Effector memory CD4-positive, alpha-beta T cell (primary cell): ENCODE data around the gene STXBP3.

ENCODE experiments used
- DNase-seq, 3 donors: peaks; one replicate each; pipeline ENCODE4 v3.0.0-alpha.2; 2020
- H3K27ac ChIP-seq: 2 replicates; pipeline ENCODE4 v1.7.0; 2013; ENCODE audit warnings: mild to moderate bottlenecking, low read length, moderate library complexity; ENCODE audit not compliant: insufficient read depth, poor library complexity, severe bottlenecking
- H3K27me3 ChIP-seq: replicated peaks from 2 replicates; pipeline ENCODE4 v1.7.0; 2013; ENCODE audit warnings: mild to moderate bottlenecking, low read length; ENCODE audit not compliant: insufficient read depth, control insufficient read depth, poor library complexity, severe bottlenecking
- H3K36me3 ChIP-seq: 2 replicates; pipeline ENCODE4 v1.7.0; 2013; ENCODE audit warnings: mild to moderate bottlenecking, low read length, moderate library complexity; ENCODE audit not compliant: control insufficient read depth, insufficient read depth
- H3K4me1 ChIP-seq: 2 replicates; pipeline ENCODE4 v1.7.0; 2013; ENCODE audit warnings: low read length, mild to moderate bottlenecking; ENCODE audit not compliant: control insufficient read depth, insufficient read depth, poor library complexity, severe bottlenecking
- H3K4me3 ChIP-seq: 2 replicates; pipeline ENCODE4 v1.7.0; 2013; ENCODE audit warnings: low read length, low read depth, mild to moderate bottlenecking; ENCODE audit not compliant: insufficient read depth, poor library complexity, severe bottlenecking
- H3K9me3 ChIP-seq: 2 replicates; pipeline ENCODE4 v1.7.0; 2013; ENCODE audit warnings: mild to moderate bottlenecking, low read length, moderate library complexity; ENCODE audit not compliant: control insufficient read depth

STXBP3 gene

DNA sequence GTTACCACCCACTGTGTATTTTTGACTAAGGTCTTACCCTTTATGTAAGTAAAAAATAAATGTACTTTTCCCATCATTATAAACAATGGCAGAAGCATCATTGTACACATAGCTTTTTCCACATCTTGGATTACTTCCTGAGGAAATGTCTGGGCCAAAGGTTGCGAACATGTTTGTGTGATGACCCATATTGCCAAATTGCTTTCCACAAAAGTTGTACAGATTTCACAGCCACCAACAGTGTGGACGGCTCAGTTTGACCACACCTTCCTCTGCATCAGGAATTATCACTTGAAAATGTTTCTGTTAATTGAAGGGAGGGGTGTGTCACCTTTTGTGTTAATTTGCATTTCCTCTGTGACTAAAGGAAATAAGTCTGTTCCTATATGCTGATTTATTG lies 84.8 kb downstream of the STXBP3 start:
- Histone ChIP-seq H3K36me3 (no peaks in the 10 kb centered on the region), H3K4me3 (no peak overlapping the region), H3K27ac (no peak overlapping the region), H3K27me3 (no peaks in the 10 kb centered on the region), H3K9me3 (no peaks in the 10 kb centered on the region), H3K4me1 (no peaks in the 10 kb centered on the region)
- DNase-seq = no peak

DNA sequence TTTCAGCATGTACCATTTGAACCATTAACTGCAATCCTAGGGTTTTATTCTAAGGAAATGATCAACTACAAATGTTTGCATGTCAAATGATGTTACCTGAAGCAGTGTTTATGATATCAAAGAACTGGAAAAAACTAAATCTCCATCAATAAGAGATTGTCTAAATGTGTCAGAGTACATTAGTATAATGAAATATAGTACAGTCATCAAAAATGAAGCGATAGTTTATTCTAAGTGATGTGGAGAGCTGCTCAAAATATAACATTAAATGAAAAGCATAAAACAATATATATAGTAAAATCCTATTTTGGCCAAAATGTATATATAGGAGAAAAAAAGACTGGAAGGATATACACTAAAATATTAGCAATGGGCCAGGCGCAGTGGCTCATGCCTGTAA lies 86.5 kb downstream of the STXBP3 start:
- no peaks in the 10 kb centered on the region for H3K4me1 ChIP-seq
- H3K4me3 ChIP-seq = no peak overlapping the region
- H3K27me3 ChIP-seq = no peaks in the 10 kb centered on the region
- DNase-seq = no peak
- H3K36me3 ChIP-seq = no peaks in the 10 kb centered on the region
- no peak overlapping the region for H3K27ac ChIP-seq
- H3K9me3 ChIP-seq = no peaks in the 10 kb centered on the region

DNA sequence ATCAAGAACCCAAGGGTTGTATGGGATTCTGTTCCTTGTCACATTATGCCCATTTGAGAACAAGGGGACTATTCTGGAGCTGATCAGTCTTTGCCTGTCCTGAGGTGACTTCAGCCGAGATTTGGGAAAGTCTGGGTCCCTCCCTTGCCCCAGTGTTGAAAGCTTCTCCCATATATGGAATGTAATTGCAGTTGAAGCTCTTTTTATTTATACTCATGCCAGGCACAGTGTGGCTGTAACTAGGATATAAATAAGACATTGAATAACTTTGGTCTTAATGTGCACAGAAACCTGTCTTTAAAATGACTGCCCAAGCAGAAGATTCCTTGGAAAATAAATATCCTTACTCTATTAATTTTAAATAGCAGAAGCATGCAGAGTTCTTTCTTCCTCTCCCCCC lies 95.2 kb downstream of the STXBP3 start:
- Histone ChIP-seq H3K4me3 (no peak overlapping the region), H3K36me3 (no peaks in the 10 kb centered on the region), H3K9me3 (no peaks in the 10 kb centered on the region), H3K27ac (no peak overlapping the region), H3K27me3 (no peaks in the 10 kb centered on the region), H3K4me1 (no peaks in the 10 kb centered on the region)
- no peak for DNase-seq

DNA sequence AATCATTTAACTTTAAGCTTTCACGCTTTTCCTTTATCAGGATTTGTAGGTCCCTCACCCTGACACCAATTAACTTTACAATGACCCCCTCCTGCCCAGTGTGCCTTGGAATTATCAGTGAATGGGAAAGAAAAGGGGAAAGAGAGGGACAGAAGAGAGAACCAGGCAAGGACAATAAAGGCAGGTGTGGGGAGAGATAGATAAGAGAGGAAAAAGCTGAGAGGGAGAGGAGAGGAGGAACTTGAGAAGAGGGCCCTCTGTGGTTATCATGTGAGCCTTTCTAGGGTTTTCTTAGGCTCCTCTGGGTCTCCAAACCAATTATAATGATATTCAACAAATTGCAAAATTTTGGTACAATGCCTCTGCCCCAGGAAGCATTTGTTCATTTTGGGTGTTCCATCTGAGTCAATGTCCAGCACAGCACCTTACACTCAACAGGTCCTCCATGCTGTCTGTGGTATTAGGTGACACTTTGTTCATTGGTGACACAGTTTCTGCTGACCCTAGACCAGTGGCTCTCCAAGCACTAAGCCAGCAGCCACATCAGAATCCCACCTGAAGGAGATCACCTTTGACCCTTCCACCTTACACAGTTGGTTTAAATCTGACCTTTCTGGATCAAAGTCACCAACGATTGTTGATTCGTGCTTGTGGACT lies 96.2 kb downstream of the STXBP3 start:
- no peaks in the 10 kb centered on the region for H3K27me3 ChIP-seq
- H3K9me3 ChIP-seq = no peaks in the 10 kb centered on the region
- no peak overlapping the region for H3K4me3 ChIP-seq
- no peak overlapping the region for H3K27ac ChIP-seq
- no peak for DNase-seq
- no peaks in the 10 kb centered on the region for H3K4me1 ChIP-seq
- no peaks in the 10 kb centered on the region for H3K36me3 ChIP-seq

DNA sequence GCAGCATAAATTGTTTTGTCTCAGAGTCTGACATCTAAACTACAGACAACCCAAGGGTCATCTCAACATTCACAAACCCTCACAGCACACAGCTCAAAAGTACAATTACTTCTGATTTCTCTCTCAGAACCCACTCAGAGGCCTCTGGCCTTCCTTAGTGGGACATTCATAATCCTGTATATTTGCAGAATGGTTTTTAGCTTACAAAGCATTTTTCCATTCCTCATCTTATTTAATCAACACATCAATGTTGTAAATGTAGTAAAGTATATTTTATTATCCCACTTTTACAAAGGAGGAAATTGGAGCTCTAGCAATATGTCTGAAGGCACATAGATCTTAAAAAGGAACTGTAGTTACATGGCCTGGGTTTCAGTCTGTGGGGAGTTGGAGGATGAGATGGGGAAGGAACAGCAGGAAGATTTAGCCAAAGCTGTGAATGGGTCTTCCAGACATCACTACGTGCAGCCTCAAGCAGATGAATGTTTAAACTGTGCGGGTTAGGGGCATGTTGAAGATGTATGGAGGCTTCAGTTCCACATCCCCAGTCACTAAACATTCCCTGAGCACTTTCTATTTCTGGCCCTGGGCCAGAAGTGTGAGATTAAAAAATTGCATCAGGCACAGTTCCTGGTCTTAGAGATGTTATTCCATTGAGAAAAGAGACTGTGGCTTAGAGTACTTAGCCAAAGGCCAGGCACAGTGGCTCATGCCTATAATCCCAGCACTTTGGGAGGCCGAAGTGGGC lies 97.1 kb downstream of the STXBP3 start:
- H3K27ac ChIP-seq = no peak overlapping the region
- H3K36me3 ChIP-seq = no peaks in the 10 kb centered on the region
- no peak for DNase-seq
- H3K9me3 ChIP-seq = no peaks in the 10 kb centered on the region
- no peaks in the 10 kb centered on the region for H3K27me3 ChIP-seq
- H3K4me3 ChIP-seq = no peak overlapping the region
- no peaks in the 10 kb centered on the region for H3K4me1 ChIP-seq

DNA sequence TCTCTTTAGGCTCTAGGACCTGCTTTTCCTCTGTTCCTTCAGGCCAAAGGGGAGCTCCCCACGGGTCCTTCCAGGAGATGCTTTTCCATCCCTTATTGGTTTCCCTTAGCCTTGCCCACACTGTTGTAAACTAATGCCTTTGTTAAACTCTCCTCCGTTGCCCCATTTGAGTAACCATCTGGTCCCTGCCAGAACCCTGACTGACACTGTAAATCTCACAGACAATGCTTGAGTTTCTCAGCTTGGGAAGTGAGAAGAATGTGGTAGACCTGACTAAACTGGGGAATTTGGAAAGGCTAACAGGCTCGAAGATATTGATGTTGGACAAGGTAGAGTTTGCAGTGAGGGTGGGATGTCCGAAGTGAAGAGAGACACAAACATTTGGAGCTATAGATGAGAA lies 99.0 kb downstream of the STXBP3 start:
- H3K27ac ChIP-seq = no peak overlapping the region
- no peaks in the 10 kb centered on the region for H3K27me3 ChIP-seq
- H3K4me3 ChIP-seq = no peak overlapping the region
- no peaks in the 10 kb centered on the region for H3K36me3 ChIP-seq
- no peaks in the 10 kb centered on the region for H3K4me1 ChIP-seq
- no peak for DNase-seq
- no peaks in the 10 kb centered on the region for H3K9me3 ChIP-seq

DNA sequence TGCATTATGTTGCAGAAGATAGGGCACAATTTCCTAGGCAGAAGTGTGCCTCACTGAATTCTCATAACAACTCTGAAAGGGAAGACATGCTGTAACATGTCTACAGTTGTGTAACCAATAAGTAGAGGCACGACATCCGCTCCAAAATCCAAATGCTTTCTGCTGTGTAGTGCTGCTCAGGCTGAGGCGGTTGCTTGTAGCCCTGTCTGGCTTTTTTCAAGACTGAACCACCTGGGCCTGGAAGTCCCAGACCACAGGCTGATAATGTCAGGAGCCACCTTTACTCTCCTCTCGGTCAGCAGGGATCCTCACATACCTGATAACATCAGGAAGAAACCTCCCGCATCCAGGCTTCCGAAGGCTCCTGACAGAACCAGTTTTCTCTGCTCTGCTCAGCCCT lies 99.5 kb downstream of the STXBP3 start:
- Histone ChIP-seq H3K4me3 (no peak overlapping the region), H3K4me1 (no peaks in the 10 kb centered on the region), H3K9me3 (no peaks in the 10 kb centered on the region), H3K36me3 (no peaks in the 10 kb centered on the region), H3K27me3 (no peaks in the 10 kb centered on the region), H3K27ac (no peak overlapping the region)
- DNase-seq = no peak

DNA sequence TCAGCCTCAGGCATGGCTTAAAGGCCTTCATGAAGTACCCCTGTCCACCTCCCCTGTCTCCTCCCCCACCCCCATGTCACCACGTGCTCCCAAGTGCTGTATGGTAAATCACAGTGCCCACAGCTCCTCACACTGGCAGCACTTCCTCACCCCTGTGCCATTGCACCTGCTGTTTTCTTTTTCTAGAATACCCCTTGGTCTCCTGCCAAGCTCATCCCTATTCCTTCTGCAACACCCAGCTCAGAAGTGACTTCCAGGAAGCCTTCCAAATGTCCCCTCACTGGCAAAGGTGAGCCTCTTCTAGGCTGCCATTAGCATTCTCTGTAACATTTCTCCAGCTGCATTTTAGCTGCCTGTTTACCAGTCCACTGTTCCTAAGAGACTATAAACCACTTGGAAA lies 101.0 kb downstream of the STXBP3 start:
- H3K27ac ChIP-seq = no peak overlapping the region
- H3K9me3 ChIP-seq = no peaks in the 10 kb centered on the region
- no peak for DNase-seq
- H3K36me3 ChIP-seq = no peaks in the 10 kb centered on the region
- no peaks in the 10 kb centered on the region for H3K27me3 ChIP-seq
- no peak overlapping the region for H3K4me3 ChIP-seq
- H3K4me1 ChIP-seq = peaks cover 3% of the 10 kb centered on the region

DNA sequence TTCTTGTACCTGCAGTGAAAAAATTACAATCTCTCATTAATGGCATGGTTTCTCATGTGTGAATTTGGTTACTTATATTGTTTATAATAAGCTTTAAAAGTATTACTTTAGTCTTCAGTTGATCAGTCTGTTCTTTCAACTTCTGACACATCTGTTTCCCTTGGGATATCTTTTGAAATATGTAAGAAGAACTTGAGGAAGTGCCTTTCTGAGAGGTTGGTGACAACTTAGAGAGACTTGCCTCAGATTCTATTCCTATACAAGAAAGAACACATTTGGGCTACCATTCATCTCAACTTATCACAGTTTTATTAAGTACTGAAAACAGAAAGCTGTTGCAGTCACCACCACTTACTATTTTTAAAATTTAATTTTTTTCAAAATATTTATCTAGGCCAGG lies 102.3 kb downstream of the STXBP3 start:
- H3K27me3 ChIP-seq = no peaks in the 10 kb centered on the region
- peaks cover 4% of the 10 kb centered on the region for H3K4me1 ChIP-seq
- no peak overlapping the region for H3K4me3 ChIP-seq
- no peak for DNase-seq
- H3K27ac ChIP-seq = no peak overlapping the region
- no peaks in the 10 kb centered on the region for H3K36me3 ChIP-seq
- no peaks in the 10 kb centered on the region for H3K9me3 ChIP-seq

DNA sequence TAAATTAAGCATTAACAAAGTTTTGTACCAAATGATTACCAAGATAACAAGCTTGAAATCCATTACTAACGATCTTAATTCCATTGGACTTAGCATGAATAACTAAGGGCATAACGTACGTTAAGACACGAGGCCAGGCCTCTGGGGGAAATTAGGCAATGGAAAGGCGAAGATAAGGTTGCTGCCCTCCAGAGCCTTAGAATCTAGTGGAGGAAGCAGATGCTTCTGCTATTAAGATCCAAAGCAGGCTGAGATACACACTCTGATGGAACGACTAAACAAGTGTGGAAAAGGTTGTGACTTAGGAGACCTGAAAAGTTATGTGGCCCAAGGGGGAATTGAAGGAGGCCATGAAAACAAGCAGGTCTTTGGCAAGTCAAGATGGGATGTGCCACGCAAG lies 104.5 kb downstream of the STXBP3 start:
- Histone ChIP-seq H3K9me3 (no peaks in the 10 kb centered on the region), H3K4me3 (no peak overlapping the region), H3K4me1 (peaks cover 4% of the 10 kb centered on the region), H3K36me3 (no peaks in the 10 kb centered on the region), H3K27me3 (no peaks in the 10 kb centered on the region), H3K27ac (no peak overlapping the region)
- no peak for DNase-seq
